H9 (cell line): ENCODE results near the gene CSTF1. TPM values are rescaled to one million over a fixed set of nuclear protein-coding genes. Genes with fewer than 3 reads are reported as not detected.

Source experiments
- DNase-seq: peaks from one replicate; pipeline ENCODE4 v3.0.0-alpha.2; 2017
- H2AFZ ChIP-seq: one replicate; pipeline ENCODE4 v1.6.1; 2013; ENCODE audit warnings: mild to moderate bottlenecking, low read length, control low read depth, moderate library complexity
- H2AK5ac ChIP-seq: 2 replicates; pipeline ENCODE4 v1.6.1; 2013; ENCODE audit warnings: low read length, control low read depth, mixed read lengths; ENCODE audit not compliant: insufficient read length
- H2BK120ac ChIP-seq: one replicate; pipeline ENCODE4 v1.6.1; 2013; ENCODE audit warnings: low read depth, mild to moderate bottlenecking, low read length, control low read depth, inconsistent platforms; ENCODE audit not compliant: poor library complexity, severe bottlenecking
- H2BK12ac ChIP-seq: 2 replicates; pipeline ENCODE4 v1.6.1; 2013; ENCODE audit warnings: low read length, control low read depth, mixed read lengths, low read depth; ENCODE audit not compliant: insufficient read length
- H2BK15ac ChIP-seq: 2 replicates; pipeline ENCODE4 v1.6.1; 2013; ENCODE audit warnings: low read depth, low read length, control low read depth
- H2BK20ac ChIP-seq: one replicate; pipeline ENCODE4 v1.6.1; 2013; ENCODE audit warnings: low read depth, mild to moderate bottlenecking, low read length, control low read depth, inconsistent platforms; ENCODE audit not compliant: poor library complexity, severe bottlenecking
- H2BK5ac ChIP-seq: 2 replicates; pipeline ENCODE4 v1.6.1; 2013; ENCODE audit warnings: low read length, control low read depth, mixed read lengths; ENCODE audit not compliant: insufficient read length
- H3K14ac ChIP-seq: 2 replicates; pipeline ENCODE4 v1.6.1; 2013; ENCODE audit warnings: low read length, control low read depth; ENCODE audit not compliant: insufficient read depth
- H3K18ac ChIP-seq: 2 replicates; pipeline ENCODE4 v1.6.1; 2013; ENCODE audit warnings: low read depth, mild to moderate bottlenecking, mixed read lengths, low read length, control low read depth; ENCODE audit not compliant: insufficient read length
- H3K23ac ChIP-seq: 2 replicates; pipeline ENCODE4 v1.6.1; 2013; ENCODE audit warnings: low read length, control low read depth, mixed read lengths, low read depth; ENCODE audit not compliant: insufficient read length
- H3K23me2 ChIP-seq: 2 replicates; pipeline ENCODE4 v1.6.1; 2013; ENCODE audit warnings: low read depth, mild to moderate bottlenecking, mixed read lengths, low read length, control low read depth; ENCODE audit not compliant: insufficient read length, poor library complexity, severe bottlenecking
- H3K27ac ChIP-seq: 2 replicates; pipeline ENCODE4 v1.5.1; 2013; ENCODE audit warnings: low read length, control low read depth, mixed read lengths, low read depth; ENCODE audit not compliant: insufficient read length
- H3K27me3 ChIP-seq: 2 replicates; pipeline ENCODE4 v1.6.1; 2013; ENCODE audit warnings: low read length, control low read depth, inconsistent platforms; ENCODE audit not compliant: insufficient read depth
- H3K4ac ChIP-seq: 2 replicates; pipeline ENCODE4 v1.6.1; 2013; ENCODE audit warnings: low read depth, mild to moderate bottlenecking, control low read depth, inconsistent platforms, low read length, moderate library complexity
- H3K4me1 ChIP-seq: 2 replicates; pipeline ENCODE4 v1.6.1; 2013; ENCODE audit warnings: low read length, control low read depth, inconsistent platforms; ENCODE audit not compliant: insufficient read depth
- H3K4me2 ChIP-seq: 2 replicates; pipeline ENCODE4 v1.6.1; 2013; ENCODE audit warnings: low read length, control low read depth, mixed read lengths; ENCODE audit not compliant: insufficient read length, insufficient read depth
- H3K56ac ChIP-seq: 2 replicates; pipeline ENCODE4 v1.6.1; 2013; ENCODE audit warnings: low read depth, mild to moderate bottlenecking, mixed read lengths, low read length, control low read depth; ENCODE audit not compliant: insufficient read length
- H3K79me1 ChIP-seq: 2 replicates; pipeline ENCODE4 v1.6.1; 2013; ENCODE audit warnings: low read depth, mild to moderate bottlenecking, moderate library complexity, low read length, control low read depth, inconsistent platforms; ENCODE audit not compliant: insufficient read depth, poor library complexity, severe bottlenecking
- H3K79me2 ChIP-seq: 2 replicates; pipeline ENCODE4 v1.6.1; 2013; ENCODE audit warnings: low read length, control low read depth, inconsistent platforms; ENCODE audit not compliant: insufficient read depth
- H3K9ac ChIP-seq: 2 replicates; pipeline ENCODE4 v1.6.1; 2013; ENCODE audit warnings: low read length, control low read depth, mixed read lengths; ENCODE audit not compliant: insufficient read length; ENCODE audit errors: extremely low read depth
- H3K9me3 ChIP-seq: one replicate; pipeline ENCODE4 v1.6.1; 2013; ENCODE audit warnings: low read depth, low read length, inconsistent platforms; ENCODE audit not compliant: control insufficient read depth
- H3T11ph ChIP-seq: one replicate; pipeline ENCODE4 v1.6.1; 2013; ENCODE audit warnings: mild to moderate bottlenecking, low read length, control low read depth, inconsistent platforms
- H4K20me1 ChIP-seq: one replicate; pipeline ENCODE4 v1.6.1; 2013; ENCODE audit not compliant: control insufficient read depth, insufficient read length, insufficient read depth
- H4K5ac ChIP-seq: 2 replicates; pipeline ENCODE4 v1.6.1; 2013; ENCODE audit warnings: low read depth, mild to moderate bottlenecking, mixed read lengths, low read length, control low read depth; ENCODE audit not compliant: insufficient read length
- H4K8ac ChIP-seq: replicated peaks from 2 replicates; pipeline ENCODE4 v1.6.1; 2013; ENCODE audit warnings: low read length, control low read depth, mixed read lengths, low read depth; ENCODE audit not compliant: insufficient read length
- H4K91ac ChIP-seq: 2 replicates; pipeline ENCODE4 v1.6.1; 2013; ENCODE audit warnings: low read depth, mild to moderate bottlenecking, moderate library complexity, mixed read lengths, low read length, control low read depth; ENCODE audit not compliant: insufficient read length
- H3K27ac Mint-ChIP-seq, 3 experiments: 2 replicates in 2 of 3; 3 replicates in 1 of 3; pipeline ENCODE4 v1.8.0; 2020 to 2021; ENCODE audit warnings: mixed read lengths in 3 of 3, mild to moderate bottlenecking in 1 of 3, moderate library complexity in 1 of 3
- H3K27me3 Mint-ChIP-seq: 2 replicates; pipeline ENCODE4 v1.8.0; 2021; ENCODE audit warnings: low read depth, mild to moderate bottlenecking, moderate library complexity, mixed read lengths
- H3K36me3 Mint-ChIP-seq, 3 experiments: 2 replicates in 2 of 3; 3 replicates in 1 of 3; pipeline ENCODE4 v1.8.0; 2020 to 2021; ENCODE audit warnings: low read depth in 3 of 3, mixed read lengths in 3 of 3; ENCODE audit not compliant: insufficient read depth in 1 of 3
- H3K4me1 Mint-ChIP-seq, 2 experiments: 2 replicates each; pipeline ENCODE4 v1.8.0; 2020; ENCODE audit warnings: mixed read lengths in 2 of 2
- H3K4me3 Mint-ChIP-seq, 2 experiments: 2 replicates in 1 of 2; 3 replicates in 1 of 2; pipeline ENCODE4 v1.8.0; 2020 to 2021; ENCODE audit warnings: mild to moderate bottlenecking in 2 of 2, mixed read lengths in 2 of 2, moderate library complexity in 1 of 2
- H3K9me3 Mint-ChIP-seq, 2 experiments: 2 replicates in 1 of 2; 3 replicates in 1 of 2; pipeline ENCODE4 v1.8.0; 2020; ENCODE audit warnings: mild to moderate bottlenecking in 2 of 2, mixed read lengths in 2 of 2, moderate library complexity in 1 of 2
- CTCF ChIP-seq: fragments of 200-600 bp; sonication (generic); conservative IDR thresholded peaks from 3 replicates; pipeline ENCODE4 v1.8.0; 2021; ENCODE audit warnings: antibody characterized with exemption, mild to moderate bottlenecking
- WGBS: extraction: QIAGEN DNeasy Blood & Tissue Kit; methylation state at CpG from one replicate; pipeline ENCODE4 v1.1.7; 2013; ENCODE audit warnings: missing lambda C conversion rate, low lambda C conversion rate, mixed read lengths; ENCODE audit not compliant: insufficient read length; ENCODE audit errors: extremely low coverage; 5-methylcytosine and 5-hydroxymethylcytosine counted together
- total RNA-seq: library from RNA; stranded (reverse); gene quantifications from 2 replicates; pipeline ENCODE4 v1.2.1, GENCODE V29; 2021

The CSTF1 gene
- total RNA-seq, 1 experiment from 2014 or later: 72.9 TPM

- Histone ChIP-seq H3K14ac (no peak overlapping the region), H2BK15ac (no peak overlapping the region), H3K79me1 (peaks cover 29% of the 10 kb centered on the region), H3K23ac (no peak overlapping the region), H3K9me3 (no peaks in the 10 kb centered on the region), H3K9ac (no peak overlapping the region), H3K4me1 (no peaks in the 10 kb centered on the region), H2BK12ac (no peak overlapping the region), H4K5ac (no peak overlapping the region), H2BK5ac (no peak overlapping the region), H3K56ac (no peak overlapping the region), H3K27ac (no peak overlapping the region), H3K79me2 (peaks cover 34% of the 10 kb centered on the region; the same call in 1 of the 2 replicates), H2BK20ac (no peak overlapping the region), H4K91ac (no peak overlapping the region), H2AFZ (no peak overlapping the region), H2BK120ac (no peak overlapping the region), H3K23me2 (peaks cover 6% of the 10 kb centered on the region), H3K4me2 (no peak overlapping the region), H2AK5ac (no peak overlapping the region), H4K8ac (no peak overlapping the region), H3T11ph (no peak overlapping the region), H4K20me1 (no peaks in the 10 kb centered on the region), H3K18ac (no peak overlapping the region), H3K4ac (no peak overlapping the region), H3K27me3 (no peaks in the 10 kb centered on the region)
- Mint-ChIP-seq H3K4me1 (peaks cover 26 to 27% of the 10 kb centered on the region in 2 experiments), H3K27me3 (no peaks in the 10 kb centered on the region), H3K9me3 (no peaks in the 10 kb centered on the region), H3K4me3 (no peak overlapping the region), H3K27ac (peak overlapping the region in 1 of 3 experiments; percentile 63; a peak in 2 of 7 replicates), H3K36me3 (peaks cover 39 to 66% (median 57%) of the 10 kb centered on the region in 3 experiments; a peak in 6 of 7 replicates)
- no peak for TF ChIP-seq CTCF
- no CpG with 5 or more reads among the region's 4 CpGs for WGBS
- no peak for DNase-seq
Measured at GRCh38 chr20:56388882-56389281, 3.6 kb upstream of the CSTF1 start.
